ENCODE measurements around the gene GGPS1. TPM values are rescaled to one million over a fixed set of nuclear protein-coding genes. Genes with fewer than 3 reads are reported as not detected.

GGPS1 gene
- total RNA-seq, 1 experiment from 2014 or later, result 17.4 TPM

GRCh38 chr1:235341334-235341733 lies 13.0 kb downstream of the GGPS1 start:
- POLR2A ChIA-PET (ENCODE audit: unreplicated experiment), result interaction anchor here (0.6 kb wide), 1 partner anchor 15 kb away, joined by 3 read pairs; no protein-coding TSS in a partner anchor
- no peak overlapping the region for H2AFZ ChIP-seq (ENCODE audit: low read length)
- CTCF ChIA-PET, result no interaction called here
- BruUV-seq (replicated peaks), result no TSS peak
- TF ChIP-seq EZH2 (IDR thresholded peaks at IDR 0.05; ENCODE audit: low read length, unreplicated experiment), result no peak
- TF ChIP-seq, protein P1, sequence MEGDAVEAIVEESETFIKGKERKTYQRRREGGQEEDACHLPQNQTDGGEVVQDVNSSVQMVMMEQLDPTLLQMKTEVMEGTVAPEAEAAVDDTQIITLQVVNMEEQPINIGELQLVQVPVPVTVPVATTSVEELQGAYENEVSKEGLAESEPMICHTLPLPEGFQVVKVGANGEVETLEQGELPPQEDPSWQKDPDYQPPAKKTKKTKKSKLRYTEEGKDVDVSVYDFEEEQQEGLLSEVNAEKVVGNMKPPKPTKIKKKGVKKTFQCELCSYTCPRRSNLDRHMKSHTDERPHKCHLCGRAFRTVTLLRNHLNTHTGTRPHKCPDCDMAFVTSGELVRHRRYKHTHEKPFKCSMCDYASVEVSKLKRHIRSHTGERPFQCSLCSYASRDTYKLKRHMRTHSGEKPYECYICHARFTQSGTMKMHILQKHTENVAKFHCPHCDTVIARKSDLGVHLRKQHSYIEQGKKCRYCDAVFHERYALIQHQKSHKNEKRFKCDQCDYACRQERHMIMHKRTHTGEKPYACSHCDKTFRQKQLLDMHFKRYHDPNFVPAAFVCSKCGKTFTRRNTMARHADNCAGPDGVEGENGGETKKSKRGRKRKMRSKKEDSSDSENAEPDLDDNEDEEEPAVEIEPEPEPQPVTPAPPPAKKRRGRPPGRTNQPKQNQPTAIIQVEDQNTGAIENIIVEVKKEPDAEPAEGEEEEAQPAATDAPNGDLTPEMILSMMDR (conservative IDR thresholded peaks at IDR 0.05; ENCODE audit: low read depth, low read length), result no peak
- TF ChIP-seq EZH2phosphoT487 (IDR thresholded peaks at IDR 0.05; ENCODE audit: borderline replicate concordance, low read length), result no peak
- no peaks in the 10 kb centered on the region for H3K27me3 ChIP-seq (ENCODE audit: low read length)
- no peaks in the 10 kb centered on the region for H3K9me2 ChIP-seq (replicated peaks; ENCODE audit: low read length)
- H3K4me3 ChIP-seq (ENCODE audit: low read length), result no peak overlapping the region
- ATAC-seq, result no peak
- no peaks in the 10 kb centered on the region for H3K36me3 ChIP-seq (ENCODE audit: low read depth, low read length)
- no peak for DNase-seq
- H3K27ac ChIP-seq (ENCODE audit: low read length), result no peak overlapping the region
- no peak overlapping the region for H3K9ac ChIP-seq (ENCODE audit: low read length)
- no peaks in the 10 kb centered on the region for H4K20me1 ChIP-seq (ENCODE audit: low read length)
- H3F3A ChIP-seq (ENCODE audit: low read length, unreplicated experiment), result no peaks in the 10 kb centered on the region
- intact Hi-C loops (cut with micrococcal nuclease), result no loop called here
- H3K4me2 ChIP-seq (ENCODE audit: low read length), result no peak overlapping the region
- H3K4me1 ChIP-seq (ENCODE audit: insufficient read depth, low read length), result no peaks in the 10 kb centered on the region
- H3K9me3 ChIP-seq (ENCODE audit: low read length), result no peaks in the 10 kb centered on the region
- no peaks in the 10 kb centered on the region for H3K79me2 ChIP-seq (ENCODE audit: low read length)

GRCh38 chr1:235342039-235342438 lies 13.7 kb downstream of the GGPS1 start:
- DNase-seq, result no peak
- H3K9ac ChIP-seq (ENCODE audit: low read length), result no peak overlapping the region
- ChIA-PET POLR2A (ENCODE audit: unreplicated experiment) (no interaction called here), CTCF (no interaction called here)
- H4K20me1 ChIP-seq (ENCODE audit: low read length), result no peaks in the 10 kb centered on the region
- BruUV-seq (replicated peaks), result no TSS peak
- ATAC-seq, result no peak
- no peaks in the 10 kb centered on the region for H3K4me1 ChIP-seq (ENCODE audit: insufficient read depth, low read length)
- H3F3A ChIP-seq (ENCODE audit: low read length, unreplicated experiment), result no peaks in the 10 kb centered on the region
- H3K4me3 ChIP-seq (ENCODE audit: low read length), result no peak overlapping the region
- no peaks in the 10 kb centered on the region for H3K36me3 ChIP-seq (ENCODE audit: low read depth, low read length)
- no peaks in the 10 kb centered on the region for H3K9me3 ChIP-seq (ENCODE audit: low read length)
- no peaks in the 10 kb centered on the region for H3K9me2 ChIP-seq (replicated peaks; ENCODE audit: low read length)
- no peak overlapping the region for H3K4me2 ChIP-seq (ENCODE audit: low read length)
- no peaks in the 10 kb centered on the region for H3K27me3 ChIP-seq (ENCODE audit: low read length)
- H3K79me2 ChIP-seq (ENCODE audit: low read length), result no peaks in the 10 kb centered on the region
- intact Hi-C loops (cut with micrococcal nuclease), result no loop called here
- TF ChIP-seq, protein P1 (conservative IDR thresholded peaks at IDR 0.05; ENCODE audit: low read depth, low read length), result no peak
- TF ChIP-seq EZH2 (IDR thresholded peaks at IDR 0.05; ENCODE audit: low read length, unreplicated experiment) (no peak), EZH2phosphoT487 (IDR thresholded peaks at IDR 0.05; ENCODE audit: borderline replicate concordance, low read length) (no peak)
- H2AFZ ChIP-seq (ENCODE audit: low read length), result no peak overlapping the region
- H3K27ac ChIP-seq (ENCODE audit: low read length), result no peak overlapping the region

DNA sequence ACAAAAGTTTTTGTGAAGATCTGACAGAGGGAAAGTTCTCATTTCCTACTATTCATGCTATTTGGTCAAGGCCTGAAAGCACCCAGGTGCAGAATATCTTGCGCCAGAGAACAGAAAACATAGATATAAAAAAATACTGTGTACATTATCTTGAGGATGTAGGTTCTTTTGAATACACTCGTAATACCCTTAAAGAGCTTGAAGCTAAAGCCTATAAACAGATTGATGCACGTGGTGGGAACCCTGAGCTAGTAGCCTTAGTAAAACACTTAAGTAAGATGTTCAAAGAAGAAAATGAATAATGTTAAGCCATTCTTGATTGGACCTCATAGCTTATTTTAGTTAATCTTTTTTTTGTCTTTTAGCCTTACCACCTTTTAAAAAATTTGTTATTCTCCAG lies 14.1 kb downstream of the GGPS1 start:
- no peak overlapping the region for H3K4me3 ChIP-seq (ENCODE audit: low read length)
- no peaks in the 10 kb centered on the region for H3K4me1 ChIP-seq (ENCODE audit: insufficient read depth, low read length)
- H3K9me3 ChIP-seq (ENCODE audit: low read length), result no peaks in the 10 kb centered on the region
- H4K20me1 ChIP-seq (ENCODE audit: low read length), result no peaks in the 10 kb centered on the region
- no peaks in the 10 kb centered on the region for H3K36me3 ChIP-seq (ENCODE audit: low read depth, low read length)
- ChIA-PET POLR2A (ENCODE audit: unreplicated experiment) (no interaction called here), CTCF (no interaction called here)
- intact Hi-C loops (cut with micrococcal nuclease), result no loop called here
- no peak for DNase-seq
- H3K27ac ChIP-seq (ENCODE audit: low read length), result no peak overlapping the region
- H3F3A ChIP-seq (ENCODE audit: low read length, unreplicated experiment), result no peaks in the 10 kb centered on the region
- no peaks in the 10 kb centered on the region for H3K79me2 ChIP-seq (ENCODE audit: low read length)
- no peaks in the 10 kb centered on the region for H3K9me2 ChIP-seq (replicated peaks; ENCODE audit: low read length)
- H3K27me3 ChIP-seq (ENCODE audit: low read length), result no peaks in the 10 kb centered on the region
- no peak overlapping the region for H3K9ac ChIP-seq (ENCODE audit: low read length)
- H2AFZ ChIP-seq (ENCODE audit: low read length), result no peak overlapping the region
- TF ChIP-seq EZH2phosphoT487 (IDR thresholded peaks at IDR 0.05; ENCODE audit: borderline replicate concordance, low read length) (no peak), EZH2 (IDR thresholded peaks at IDR 0.05; ENCODE audit: low read length, unreplicated experiment) (no peak)
- TF ChIP-seq, protein P1 (conservative IDR thresholded peaks at IDR 0.05; ENCODE audit: low read depth, low read length), result no peak
- no peak overlapping the region for H3K4me2 ChIP-seq (ENCODE audit: low read length)
- no peak for ATAC-seq
- BruUV-seq (replicated peaks), result TSS peak; percentile 29
